ENCODE results near the gene TUBG2.
"Not testable (repeated sequence)": the region's sequence is repeated elsewhere in the genome, so short reads cannot be mapped to it uniquely, and the experiment has no call there.

Gene TUBG2

GRCh38 chr17:42659079-42659931 is at the start of gene TUBG2:
TUBG2 (plus strand) TSS chr17:42659284; CDS start chr17:42659504, 220 bp downstream.
- peak; percentile 82 for DNase-seq

GRCh38 chr17:42609814-42610801 is 49.0 kb upstream of the TUBG2 start:
- DNase-seq, result not testable (repeated sequence)

- no peak for DNase-seq
These were observed 47.1 kb upstream of the TUBG2 start for GRCh38 chr17:42612013-42612412.

- DNase-seq, result no peak
These were observed 45.3 kb upstream of the TUBG2 start for GRCh38 chr17:42613699-42614295.

GRCh38 chr17:42617956-42618431 is 41.1 kb upstream of the TUBG2 start:
- no peak for DNase-seq

GRCh38 chr17:42618442-42619150 is 40.5 kb upstream of the TUBG2 start:
- no peak for DNase-seq

- DNase-seq, result not testable (repeated sequence)
These were observed 37.1 kb upstream of the TUBG2 start for GRCh38 chr17:42621987-42622386.

GRCh38 chr17:42623271-42623670 is 35.8 kb upstream of the TUBG2 start:
- no peak for DNase-seq

- DNase-seq, result no peak
These were observed 35.1 kb upstream of the TUBG2 start for GRCh38 chr17:42623732-42624596.

GRCh38 chr17:42627032-42627764 is 31.9 kb upstream of the TUBG2 start:
- not testable (repeated sequence) for DNase-seq

GRCh38 chr17:42629411-42630009 is 29.6 kb upstream of the TUBG2 start:
- DNase-seq, result no peak

- no peak for DNase-seq
These were observed 26.1 kb upstream of the TUBG2 start for GRCh38 chr17:42632949-42633444.

GRCh38 chr17:42639525-42640113 is 19.5 kb upstream of the TUBG2 start:
- DNase-seq, result no peak

- DNase-seq, result no peak
These were observed 19.0 kb upstream of the TUBG2 start for GRCh38 chr17:42640121-42640520.

- no peak for DNase-seq
These were observed 16.7 kb upstream of the TUBG2 start for GRCh38 chr17:42642336-42642735.

GRCh38 chr17:42647778-42648177 is 11.3 kb upstream of the TUBG2 start:
- no peak for DNase-seq

GRCh38 chr17:42651392-42651791 is 7.7 kb upstream of the TUBG2 start:
- no peak for DNase-seq

- no peak for DNase-seq
These were observed 5.6 kb upstream of the TUBG2 start for GRCh38 chr17:42653179-42654124.
